GM20431 (cell line): ENCODE data around the gene PTPRN2.

Experiments
- in situ Hi-C: fragments of 300-500 bp; cut with MseI, MboI; formaldehyde crosslinking; loops from one replicate; pipeline ENCODE4 v1.15.0; 2020; ENCODE audit warnings: low sequenced_read_pairs; ENCODE audit not compliant: unreplicated experiment

Gene PTPRN2

GRCh38 chr7:157845203-157845835 is 742.3 kb downstream of the PTPRN2 start:
- in situ Hi-C loops, result no loop called here

GRCh38 chr7:157844611-157845010 is 743.0 kb downstream of the PTPRN2 start:
- in situ Hi-C loops, result no loop called here

GRCh38 chr7:157844141-157844540 is 743.5 kb downstream of the PTPRN2 start:
- in situ Hi-C loops, result no loop called here

DNA sequence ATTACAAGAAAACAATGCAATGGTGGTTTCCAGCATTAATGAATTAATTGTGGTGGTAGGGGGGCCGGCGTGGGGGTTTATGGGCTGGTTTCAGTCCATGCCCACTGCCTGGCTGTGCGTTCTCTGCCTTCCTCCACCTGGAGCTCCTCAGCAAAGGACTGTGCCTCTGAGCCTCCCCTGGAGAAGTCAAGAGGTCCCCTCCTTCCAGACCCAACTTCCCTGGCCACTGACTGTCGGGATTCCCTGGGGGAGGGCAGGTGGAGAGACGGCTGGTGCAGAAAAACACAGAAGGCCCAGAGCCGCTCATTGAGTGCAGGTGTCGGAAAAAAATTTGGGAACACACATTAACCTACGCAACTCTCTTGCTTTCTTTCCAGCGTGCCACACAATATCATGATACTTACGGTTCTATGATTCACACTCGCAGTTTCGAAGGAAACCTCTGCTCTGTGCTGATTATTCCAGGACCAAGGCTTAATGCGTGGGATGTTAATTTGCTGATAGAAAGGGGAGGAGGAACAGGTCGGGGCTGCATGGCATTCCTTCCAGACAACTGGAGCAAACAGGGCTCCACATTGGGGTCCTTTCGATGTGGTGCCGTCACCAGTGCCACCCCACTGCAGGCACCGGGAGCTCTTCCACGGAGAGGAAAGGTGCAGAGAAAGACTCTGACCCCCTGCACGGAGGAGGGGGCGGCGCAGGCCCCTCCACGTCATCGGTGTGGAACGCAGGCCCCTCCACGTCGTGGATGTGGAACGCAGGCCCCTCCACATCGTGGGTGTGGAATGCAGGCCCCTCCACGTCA is 744.1 kb downstream of the PTPRN2 start:
- in situ Hi-C loops, result no loop called here

- in situ Hi-C loops, result no loop called here
Measured at GRCh38 chr7:157841773-157842370, 745.8 kb downstream of the PTPRN2 start.

- in situ Hi-C loops, result no loop called here
Measured at GRCh38 chr7:157840914-157841772, 746.5 kb downstream of the PTPRN2 start.

- in situ Hi-C loops, result no loop called here
Measured at GRCh38 chr7:157840174-157840913, 747.3 kb downstream of the PTPRN2 start.

- in situ Hi-C loops, result no loop called here
Measured at GRCh38 chr7:157839672-157840167, 747.9 kb downstream of the PTPRN2 start.

DNA sequence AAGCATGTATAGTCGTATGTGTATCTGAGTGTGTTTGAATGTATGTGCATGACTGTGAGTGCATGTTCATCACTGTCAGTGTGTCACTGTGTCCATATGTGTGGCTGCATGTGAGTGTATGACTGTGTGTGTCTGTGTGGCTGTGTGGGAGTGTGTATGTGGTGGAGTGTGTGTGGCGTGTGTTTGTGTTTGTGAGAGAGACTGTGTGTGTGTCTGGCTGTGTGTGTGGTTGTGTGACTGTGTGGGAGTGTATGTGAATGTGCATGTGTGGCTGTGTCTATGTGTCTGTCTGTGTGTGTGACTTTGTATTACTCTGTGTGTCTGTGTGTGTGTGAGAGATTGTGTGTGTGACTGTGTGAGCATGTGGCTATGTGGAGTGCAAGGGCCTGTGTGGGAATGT is 748.4 kb downstream of the PTPRN2 start:
- in situ Hi-C loops, result no loop called here

- in situ Hi-C loops, result no loop called here
Measured at GRCh38 chr7:157837561-157837960, 750.1 kb downstream of the PTPRN2 start.

DNA sequence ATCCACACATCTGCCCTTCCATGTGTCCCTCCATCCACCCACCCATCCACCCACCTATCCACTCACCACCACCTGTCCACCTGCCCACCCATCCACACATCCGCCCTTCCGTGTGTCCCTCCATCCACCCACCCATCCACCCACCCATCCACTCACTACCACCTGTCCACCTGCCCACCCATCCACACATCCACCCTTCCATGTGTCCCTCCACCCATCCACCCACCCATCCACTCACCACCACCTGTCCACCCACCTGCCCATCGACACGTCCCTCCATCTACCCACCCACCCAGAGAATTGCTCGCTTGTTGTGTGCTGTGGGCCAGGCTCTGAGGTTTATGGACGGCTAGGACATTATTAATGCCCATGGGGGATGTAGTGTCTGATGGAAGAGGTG is 750.6 kb downstream of the PTPRN2 start:
- in situ Hi-C loops, result no loop called here

- in situ Hi-C loops, result no loop called here
Measured at GRCh38 chr7:157834501-157835163, 753.0 kb downstream of the PTPRN2 start.

DNA sequence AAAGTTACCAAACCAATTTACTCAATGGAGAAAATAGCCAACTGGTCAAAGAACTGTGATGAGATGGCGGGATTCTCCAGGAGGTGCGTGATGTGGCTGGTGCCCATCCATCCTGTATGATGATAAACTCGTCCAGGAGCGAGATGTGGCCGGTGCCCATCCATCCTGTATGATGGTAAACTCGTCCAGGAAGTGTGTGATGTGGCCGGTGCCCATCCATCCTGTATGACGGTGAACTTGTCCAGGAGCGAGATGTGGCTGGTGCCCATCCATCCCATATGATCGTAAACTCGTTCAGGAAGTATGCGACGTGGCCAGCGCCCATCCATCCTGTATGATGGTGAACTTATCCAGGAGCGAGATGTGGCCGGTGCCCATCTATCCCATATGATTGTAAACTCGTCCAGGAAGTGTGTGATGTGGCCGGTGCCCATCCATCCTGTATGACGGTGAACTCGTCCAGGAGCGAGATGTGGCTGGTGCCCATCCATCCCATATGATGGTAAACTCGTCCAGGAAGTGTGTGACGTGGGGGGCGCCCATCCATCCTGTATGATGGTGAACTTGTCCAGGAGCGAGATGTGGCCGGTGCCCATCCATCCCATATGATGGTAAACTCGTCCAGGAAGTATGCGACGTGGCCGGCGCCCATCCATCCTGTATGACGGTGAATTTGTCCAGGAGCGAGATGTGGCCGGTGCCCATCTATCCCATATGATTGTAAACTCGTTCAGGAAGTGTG is 754.6 kb downstream of the PTPRN2 start:
- in situ Hi-C loops, result no loop called here

DNA sequence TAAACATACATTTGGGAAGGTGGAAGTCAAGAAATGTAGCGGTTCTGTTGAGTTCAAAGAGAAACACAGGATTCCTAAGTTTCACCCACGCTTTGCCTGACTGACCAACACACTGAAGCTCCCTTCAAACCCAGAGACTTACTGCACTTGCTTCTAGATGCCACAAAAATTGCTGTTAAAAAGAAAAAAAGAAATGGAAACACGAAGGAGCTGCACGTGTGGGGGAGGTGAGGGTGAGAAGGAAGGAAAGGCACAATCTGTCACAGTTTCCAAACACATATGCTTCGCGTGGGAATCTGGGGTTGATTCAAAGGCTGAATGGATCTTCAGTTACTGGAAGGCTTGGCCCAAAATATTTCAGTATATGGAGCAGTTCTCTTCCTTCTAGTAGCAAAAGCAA is 755.2 kb downstream of the PTPRN2 start:
- in situ Hi-C loops, result no loop called here

DNA sequence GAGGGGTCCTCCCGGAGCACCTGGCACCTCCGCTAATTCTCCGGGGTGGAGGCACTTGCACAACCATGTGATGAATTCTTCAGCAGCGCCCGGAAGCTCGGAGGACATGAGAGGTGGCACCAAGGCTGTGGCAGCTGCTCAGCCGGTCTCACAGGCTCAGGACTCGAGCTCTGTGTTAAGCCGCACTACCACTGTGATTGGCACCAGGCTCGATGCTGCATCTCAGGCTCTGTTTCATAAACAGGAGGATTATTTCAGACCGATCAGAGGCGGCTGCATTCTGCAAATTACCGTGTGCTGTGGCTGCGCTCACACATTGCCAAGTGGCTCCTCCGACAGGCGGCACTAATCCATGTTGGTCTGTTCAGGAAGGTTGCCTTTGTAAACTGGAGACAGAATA is 755.6 kb downstream of the PTPRN2 start:
- in situ Hi-C loops, result no loop called here

GRCh38 chr7:157831143-157831905 is 756.3 kb downstream of the PTPRN2 start:
- in situ Hi-C loops, result no loop called here

DNA sequence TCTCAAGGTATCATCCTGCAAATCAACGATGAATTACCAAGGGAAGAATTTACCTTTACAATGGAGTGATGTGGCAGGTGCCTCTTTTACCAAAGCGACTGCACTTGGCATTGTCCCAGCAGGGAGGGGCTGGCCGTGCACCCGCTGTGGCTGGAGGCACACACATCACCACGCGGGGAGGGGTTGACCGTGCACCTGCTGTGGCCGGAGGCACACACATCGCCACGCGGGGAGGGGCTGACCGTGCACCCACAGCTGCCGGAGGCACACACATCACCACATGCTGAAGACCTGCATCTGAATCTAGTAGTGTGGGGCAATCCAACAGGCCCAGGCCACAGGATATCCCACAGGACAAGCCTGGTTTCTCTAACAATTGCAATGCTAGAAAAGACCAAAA is 757.3 kb downstream of the PTPRN2 start:
- in situ Hi-C loops, result no loop called here

GRCh38 chr7:157829491-157829890 is 758.1 kb downstream of the PTPRN2 start:
- in situ Hi-C loops, result no loop called here
